Cardiac ventricle fibroblast (primary cell): ENCODE measurements around the gene GCK. TPM values are rescaled to one million over a fixed set of nuclear protein-coding genes. Genes with fewer than 3 reads are reported as not detected.

Source experiments
- total RNA-seq: library from RNA; depleted of rRNA; stranded (reverse); fragments of >200 nt; gene quantifications from 2 replicates; pipeline ENCODE4 v1.2.3, GENCODE V29; 2015

GCK gene
- 0.20 and 0.69 TPM in 2 replicates for total RNA-seq

DNA sequence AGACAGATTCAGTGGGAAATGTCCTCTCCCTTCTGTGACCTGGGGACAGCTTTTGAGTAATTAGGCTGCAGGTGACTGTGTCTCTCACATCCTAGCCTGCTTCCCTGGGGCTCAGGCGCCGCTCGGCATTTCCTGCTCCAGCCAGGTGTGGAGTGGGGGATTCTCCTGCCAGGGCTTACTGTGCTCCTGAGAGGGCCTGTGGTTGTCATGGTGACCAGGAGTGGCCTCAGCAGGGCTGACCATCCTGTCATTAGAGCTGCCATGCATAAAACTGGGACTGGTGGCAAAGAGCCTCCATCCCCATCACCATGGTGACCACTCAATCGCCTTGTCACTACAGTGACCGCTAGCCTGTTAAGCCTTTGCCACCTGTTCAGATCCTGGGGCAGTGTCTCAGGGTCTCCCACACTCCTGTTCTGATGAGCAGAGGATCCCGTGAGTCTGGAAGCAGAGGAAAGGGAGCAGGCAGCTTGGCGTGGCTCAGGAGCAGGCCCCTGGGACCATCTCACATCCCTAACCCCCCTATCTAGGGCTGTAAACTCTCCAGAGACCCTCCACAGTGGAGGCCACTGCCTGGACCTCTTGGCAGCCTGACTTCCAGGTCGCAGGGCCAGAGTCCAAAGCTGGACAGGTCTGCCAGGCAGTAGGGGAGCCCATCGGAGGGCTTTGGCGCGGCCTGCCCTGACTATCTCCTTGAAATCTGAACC is at the start of gene GCK:
GCK (minus strand) TSS at position 154 of the 707 bp plus-strand sequence. CDS start 486 bp downstream, outside the sequence.

DNA sequence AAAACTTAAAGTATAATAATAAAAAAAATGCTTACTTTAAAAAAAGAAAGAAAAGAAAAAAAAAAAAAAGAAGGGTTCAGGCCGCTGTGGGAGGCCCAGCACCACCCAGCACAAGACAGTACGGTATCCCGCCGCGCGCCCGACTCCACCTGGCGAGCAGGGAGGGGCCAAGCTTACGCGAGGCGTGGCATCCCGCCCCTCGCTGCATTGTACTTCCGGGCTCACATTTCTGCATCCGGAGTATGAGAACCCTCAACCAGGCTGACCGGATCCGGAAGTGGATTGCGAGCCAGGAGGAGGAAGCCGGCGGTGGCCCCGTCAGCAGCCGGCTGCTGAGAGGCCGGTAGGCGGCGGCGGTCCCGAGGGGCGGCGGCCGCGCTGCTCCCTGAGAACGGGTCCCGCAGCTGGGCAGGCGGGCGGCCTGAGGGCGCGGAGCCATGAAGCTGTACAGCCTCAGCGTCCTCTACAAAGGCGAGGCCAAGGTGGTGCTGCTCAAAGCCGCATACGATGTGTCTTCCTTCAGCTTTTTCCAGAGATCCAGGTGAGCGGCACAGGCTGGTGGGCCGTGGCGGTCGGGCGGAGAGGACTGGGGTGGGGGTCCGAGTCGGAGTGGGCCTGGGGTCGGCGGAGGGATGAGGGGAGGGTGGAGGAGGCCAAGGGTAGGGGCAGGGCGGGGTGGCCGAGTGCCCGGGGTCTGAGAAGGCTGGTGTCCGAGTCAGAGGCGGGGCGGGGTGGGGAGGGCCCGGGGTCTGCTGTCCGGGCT is 11.6 kb upstream of the GCK start, which contains the start of gene YKT6:
YKT6 (plus strand) TSS at position 280 of the 763 bp plus-strand sequence; CDS start at position 438, 158 bp downstream.

DNA sequence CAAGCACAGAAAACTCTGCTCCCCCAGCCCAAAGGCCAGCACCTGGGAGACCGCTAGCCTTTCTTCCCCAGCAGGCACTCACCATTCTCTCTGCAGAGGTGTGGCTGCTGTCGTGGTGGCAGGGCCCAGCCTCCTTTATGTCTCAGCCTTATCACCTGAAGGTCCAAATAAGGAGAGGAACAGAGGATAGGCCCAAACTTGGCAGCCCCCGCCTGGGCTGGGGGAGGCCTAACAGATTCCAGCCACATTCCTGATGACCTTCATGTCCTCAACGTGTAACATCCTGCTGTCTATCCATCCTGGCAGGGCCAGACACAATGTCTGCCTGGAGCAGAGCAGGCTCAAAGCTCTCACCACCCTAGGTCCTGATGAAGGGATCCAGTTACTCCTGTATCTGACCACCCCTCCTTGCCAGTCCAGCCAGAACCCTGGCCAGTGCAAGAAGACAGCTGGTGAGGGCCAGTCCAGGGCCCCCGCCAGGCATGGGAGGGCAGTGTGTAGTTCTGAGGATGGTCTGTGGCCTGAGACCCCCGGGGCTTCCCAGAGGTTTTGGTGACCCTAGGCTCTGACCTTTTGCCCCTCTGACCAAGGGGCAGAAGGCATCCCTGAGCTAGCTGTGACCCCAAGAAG is 47.9 kb downstream of the GCK start, which contains the start of gene MYL7:
MYL7 (minus strand) TSS at position 112 of the 630 bp plus-strand sequence; CDS start at position 85, 27 bp downstream.

GRCh38 chr7:44123190-44124003 is 65.8 kb downstream of the GCK start, which contains the start of gene POLD2:
Gene POLD2, minus strand, starts transcription at chr7:44123548. Its CDS starts 1,495 bp downstream, at chr7:44122053.

DNA sequence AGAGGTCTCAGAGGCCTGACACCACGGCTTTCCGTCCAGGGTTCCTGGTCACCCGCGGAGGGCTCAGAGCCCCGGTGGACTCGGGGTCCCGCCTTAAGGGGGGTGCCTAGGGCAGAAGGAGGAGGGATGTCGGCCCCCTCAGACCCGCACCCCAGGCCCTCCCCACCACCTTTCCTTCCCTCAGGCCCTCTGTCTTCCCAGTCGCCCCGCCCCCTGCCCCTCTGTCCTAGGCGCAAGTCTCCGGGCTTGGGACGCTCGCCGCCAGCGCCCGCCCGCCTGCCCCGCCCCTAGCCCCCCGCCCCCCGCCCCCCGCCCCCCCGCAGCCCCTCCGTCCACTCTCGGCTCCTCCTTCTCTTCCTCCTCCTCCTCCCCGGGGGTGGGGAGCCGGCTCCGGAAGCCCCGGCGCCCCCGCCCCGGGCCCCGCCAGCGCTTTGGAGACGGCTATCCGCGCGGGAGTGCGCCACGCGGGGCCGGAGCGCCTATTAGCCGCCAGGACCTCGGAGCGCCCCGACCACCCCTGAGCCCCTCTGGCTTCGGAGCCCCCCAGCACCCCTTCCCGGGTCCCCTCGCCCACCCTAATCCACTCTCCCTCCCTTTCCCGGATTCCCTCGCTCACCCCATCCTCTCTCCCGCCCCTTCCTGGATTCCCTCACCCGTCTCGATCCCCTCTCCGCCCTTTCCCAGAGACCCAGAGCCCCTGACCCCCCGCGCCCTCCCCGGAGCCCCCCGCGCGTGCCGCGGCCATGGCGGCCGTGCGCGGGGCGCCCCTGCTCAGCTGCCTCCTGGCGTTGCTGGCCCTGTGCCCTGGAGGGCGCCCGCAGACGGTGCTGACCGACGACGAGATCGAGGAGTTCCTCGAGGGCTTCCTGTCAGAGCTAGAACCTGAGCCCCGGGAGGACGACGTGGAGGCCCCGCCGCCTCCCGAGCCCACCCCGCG is 85.0 kb downstream of the GCK start, which contains the start of gene AEBP1:
AEBP1 (plus strand) TSS at position 423 of the 937 bp plus-strand sequence; CDS start at position 744, 321 bp downstream.

Other genes with a start within 250 kb of the GCK start
- gene SPDYE1, start 191.5 kb downstream of the GCK start, total RNA-seq, result not detected in 2 replicates
- gene DBNL, start 144.7 kb downstream of the GCK start, total RNA-seq, result 82.4 and 90.7 TPM in 2 replicates
- gene PGAM2, start 123.9 kb downstream of the GCK start, total RNA-seq, result not detected in 2 replicates
- gene POLM, start 106.9 kb downstream of the GCK start, total RNA-seq, result 19.3 and 27.1 TPM in 2 replicates
- 165 and 178 TPM in 2 replicates for gene AEBP1, start 85.1 kb downstream of the GCK start, total RNA-seq
- gene POLD2, start 65.9 kb downstream of the GCK start, total RNA-seq, result 55.4 and 58.2 TPM in 2 replicates
- gene MYL7, start 48.1 kb downstream of the GCK start, total RNA-seq, result not detected in 2 replicates
- 58.7 and 63.3 TPM in 2 replicates for gene YKT6, start 11.5 kb upstream of the GCK start, total RNA-seq
- gene CAMK2B, start 136.2 kb upstream of the GCK start, total RNA-seq, result 0.44 and 0.68 TPM in 2 replicates